ENCODE results near the gene WRAP73. TPM values are rescaled to one million over a fixed set of nuclear protein-coding genes. Genes with fewer than 3 reads are reported as not detected.

The WRAP73 gene
- polyA plus RNA-seq, 3 donors, result 16.4 to 19.5 (median 17.0) TPM

- no peak for DNase-seq (ENCODE audit: low read depth in 3 of 3, low spot score in 2 of 3)
Measured at GRCh38 chr1:3669421-3669821, 19.5 kb upstream of the WRAP73 start.

GRCh38 chr1:3668585-3669300 lies 18.8 kb upstream of the WRAP73 start:
- no peak for DNase-seq (ENCODE audit: low read depth in 3 of 3, low spot score in 2 of 3)

- DNase-seq (ENCODE audit: low read depth in 3 of 3, low spot score in 2 of 3), result no peak
Measured at GRCh38 chr1:3668148-3668547, 18.2 kb upstream of the WRAP73 start.

DNA sequence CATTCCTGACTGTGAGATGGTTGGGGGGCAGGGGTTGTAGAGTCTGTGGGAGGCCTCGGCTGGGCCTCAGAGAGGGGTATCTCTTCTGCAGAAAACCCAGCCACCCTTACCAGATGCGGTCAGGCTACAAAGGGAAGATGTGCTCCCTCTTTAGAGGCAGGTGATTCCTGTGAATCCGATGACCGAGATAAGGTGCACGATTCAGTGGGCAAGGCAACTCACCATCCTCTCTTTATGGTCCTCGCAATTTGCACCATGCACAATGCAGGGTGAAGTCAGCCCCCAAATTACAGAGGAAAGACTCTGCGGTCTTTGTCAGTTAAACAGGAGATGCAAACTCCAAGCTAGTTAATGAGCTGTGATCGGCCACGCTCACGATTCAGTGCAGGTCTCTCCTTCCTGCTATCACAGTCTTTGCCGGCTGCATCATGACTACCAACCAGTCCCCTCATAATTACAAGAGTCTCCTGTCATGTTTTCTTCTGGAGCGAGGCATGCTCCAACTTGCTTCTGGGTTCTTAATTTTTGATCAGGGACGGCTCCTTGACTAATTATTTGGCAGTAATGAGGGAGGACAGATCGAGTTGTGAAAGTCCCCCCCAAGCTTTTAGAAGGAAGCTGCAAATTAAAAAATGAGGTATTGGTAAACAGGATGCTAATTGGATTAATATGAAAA lies 14.9 kb upstream of the WRAP73 start:
- DNase-seq (ENCODE audit: low read depth in 3 of 3, low spot score in 2 of 3), result no peak

DNA sequence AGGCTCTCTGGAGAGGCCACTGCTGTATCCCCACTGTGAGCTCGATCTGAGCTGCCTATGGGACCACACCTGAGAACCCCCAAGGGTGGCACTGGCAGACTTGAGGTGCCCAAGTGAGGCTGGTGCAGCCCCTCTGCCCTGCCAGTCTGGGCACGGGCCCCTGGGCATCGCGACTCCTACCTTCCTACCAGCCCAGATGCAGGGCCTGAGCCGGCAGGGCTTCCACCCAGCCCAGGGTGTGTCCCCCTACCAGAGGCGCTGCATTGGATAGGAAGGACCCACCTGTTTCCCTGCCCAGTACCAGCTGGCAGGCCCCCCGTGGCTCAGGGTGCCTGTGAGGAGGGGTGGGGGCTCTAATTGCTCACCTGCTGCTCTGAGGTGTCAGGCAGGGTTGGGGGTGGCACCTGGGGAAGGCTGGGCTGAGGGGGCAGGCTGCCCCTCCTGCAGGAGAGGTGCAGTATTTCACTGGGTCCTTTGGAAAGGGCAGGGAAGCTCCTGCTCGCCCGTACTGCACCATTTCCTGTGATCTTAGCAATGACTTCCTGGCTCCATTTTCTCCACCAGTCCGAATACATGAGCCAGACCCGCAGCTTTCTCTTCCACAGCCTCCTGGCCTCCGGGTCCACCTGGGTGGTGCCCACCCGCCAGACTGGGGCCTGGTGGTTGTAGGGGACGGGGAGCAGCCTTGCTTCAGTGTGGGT lies 14.2 kb upstream of the WRAP73 start:
- no peak for DNase-seq (ENCODE audit: low read depth in 3 of 3, low spot score in 2 of 3)

DNA sequence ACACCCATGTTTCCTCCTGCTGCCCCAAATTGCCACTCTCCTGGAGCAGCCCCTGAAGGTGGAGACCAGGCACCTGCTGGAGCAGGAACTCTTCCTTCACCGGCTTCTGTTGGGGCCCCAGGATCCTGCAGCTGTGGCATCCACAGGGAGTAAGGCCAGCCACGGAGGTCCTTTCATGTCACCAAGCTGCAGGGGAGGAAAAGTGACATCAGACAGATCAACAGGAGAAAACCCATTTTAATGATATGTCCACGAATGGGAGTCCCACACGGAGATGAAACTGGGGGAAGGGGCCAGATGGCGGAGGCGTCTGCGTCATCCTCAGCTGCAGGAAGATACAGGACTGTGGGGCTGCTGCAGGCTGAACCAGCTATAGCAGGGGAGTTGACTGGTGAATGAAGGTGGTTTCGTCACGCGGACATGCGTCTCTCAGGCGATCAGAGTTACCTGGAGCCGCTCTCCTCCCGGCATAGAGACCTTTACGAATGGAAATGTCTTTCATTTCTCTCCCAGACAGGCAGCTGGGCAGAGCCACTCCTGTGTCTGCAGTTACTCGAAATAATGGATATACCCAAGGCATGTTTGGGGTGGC lies 12.3 kb upstream of the WRAP73 start:
- DNase-seq (ENCODE audit: low read depth in 3 of 3, low spot score in 2 of 3), result no peak

- DNase-seq (ENCODE audit: low read depth in 3 of 3, low spot score in 2 of 3), result no peak
Measured at GRCh38 chr1:3661631-3662030, 11.7 kb upstream of the WRAP73 start.

- DNase-seq (ENCODE audit: low read depth in 3 of 3, low spot score in 2 of 3), result no peak
Measured at GRCh38 chr1:3660704-3661103, 10.8 kb upstream of the WRAP73 start.

DNA sequence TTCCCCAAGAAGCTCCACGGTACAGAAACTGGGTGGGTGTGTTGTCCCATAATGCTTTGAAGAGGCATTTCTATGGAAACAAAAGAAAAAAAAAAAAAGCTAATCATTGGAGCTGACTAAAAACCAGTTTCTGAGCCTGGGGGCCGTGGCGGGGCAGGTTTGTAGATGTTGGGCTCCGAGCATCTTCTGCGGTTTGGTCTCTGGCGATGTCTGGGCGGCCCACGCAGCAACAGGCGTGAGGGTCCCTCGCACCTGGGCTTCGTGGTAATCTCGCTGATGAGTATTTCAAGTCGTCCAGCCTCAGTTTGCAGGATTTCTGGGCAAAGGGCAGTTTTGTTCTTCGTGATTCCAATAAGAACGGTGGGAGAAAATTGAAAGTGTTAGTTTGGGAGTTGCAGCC lies 9.2 kb upstream of the WRAP73 start:
- DNase-seq (ENCODE audit: low read depth in 3 of 3, low spot score in 2 of 3), result no peak

GRCh38 chr1:3658231-3658615 lies 8.3 kb upstream of the WRAP73 start:
- no peak for DNase-seq (ENCODE audit: low read depth in 3 of 3, low spot score in 2 of 3)

DNA sequence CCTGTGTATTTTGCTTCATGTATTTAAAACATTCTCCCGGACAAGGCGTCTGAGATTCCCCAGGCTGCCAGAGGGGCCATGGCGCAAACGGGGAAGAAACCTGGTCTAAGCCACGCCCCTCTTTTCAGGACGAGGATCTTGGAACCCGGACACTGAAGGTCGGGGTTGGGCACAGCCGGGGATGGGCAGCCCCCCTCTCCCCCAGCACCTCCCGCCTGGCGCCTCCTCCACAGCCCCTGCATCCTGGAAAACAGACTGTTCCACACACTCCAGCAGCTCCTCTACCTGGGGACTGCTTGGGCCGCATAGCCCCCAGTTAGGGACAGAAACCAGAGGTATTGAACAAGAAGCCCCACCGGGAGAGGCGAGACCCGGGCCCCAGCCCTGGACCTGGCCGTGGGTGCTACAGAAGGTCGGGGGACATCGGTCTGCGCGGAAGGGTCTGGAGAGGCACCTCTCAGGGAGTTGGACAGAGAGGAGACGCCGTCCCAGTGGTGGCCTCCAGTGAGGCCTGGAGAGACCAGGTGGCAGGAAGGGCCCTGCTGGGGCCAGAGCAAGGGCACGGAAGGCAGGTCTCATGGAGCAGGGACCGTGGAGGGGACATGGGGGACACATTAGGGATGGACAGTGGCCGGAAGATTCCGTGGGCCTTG lies 7.8 kb upstream of the WRAP73 start:
- DNase-seq (ENCODE audit: low read depth in 3 of 3, low spot score in 2 of 3), result no peak

- no peak for DNase-seq (ENCODE audit: low read depth in 3 of 3, low spot score in 2 of 3)
Measured at GRCh38 chr1:3657096-3657475, 7.2 kb upstream of the WRAP73 start.

DNA sequence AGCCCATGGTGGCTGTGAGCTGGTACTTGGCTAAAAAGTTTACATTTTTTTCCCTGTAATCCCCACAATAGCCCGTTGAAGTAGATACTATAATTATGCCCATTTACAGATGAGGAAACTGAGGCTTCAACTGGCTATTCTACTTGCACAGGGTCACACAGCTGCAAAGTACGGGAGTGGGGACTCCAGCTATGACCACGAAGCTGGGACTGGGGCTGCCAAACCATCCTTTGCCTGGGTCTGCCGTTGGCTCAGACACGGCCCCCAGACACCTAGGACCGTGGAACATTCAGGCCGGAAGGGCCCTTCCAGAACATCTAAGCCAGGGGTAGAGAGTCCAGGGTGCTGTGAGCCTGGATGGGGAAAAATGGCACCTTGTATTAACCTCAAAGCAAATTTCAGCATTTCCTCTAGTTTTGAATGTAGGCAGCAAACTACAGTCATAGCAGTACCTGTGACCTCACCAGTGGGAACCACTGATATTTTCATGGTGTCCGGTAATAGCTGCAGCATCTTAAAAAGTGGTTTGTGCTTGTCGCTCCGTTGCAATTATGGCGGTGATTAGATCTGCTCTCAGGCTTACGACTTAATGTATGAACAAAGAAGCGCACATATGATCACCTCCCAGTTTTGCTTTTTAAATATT lies 6.7 kb upstream of the WRAP73 start:
- DNase-seq (ENCODE audit: low read depth in 3 of 3, low spot score in 2 of 3), result no peak

DNA sequence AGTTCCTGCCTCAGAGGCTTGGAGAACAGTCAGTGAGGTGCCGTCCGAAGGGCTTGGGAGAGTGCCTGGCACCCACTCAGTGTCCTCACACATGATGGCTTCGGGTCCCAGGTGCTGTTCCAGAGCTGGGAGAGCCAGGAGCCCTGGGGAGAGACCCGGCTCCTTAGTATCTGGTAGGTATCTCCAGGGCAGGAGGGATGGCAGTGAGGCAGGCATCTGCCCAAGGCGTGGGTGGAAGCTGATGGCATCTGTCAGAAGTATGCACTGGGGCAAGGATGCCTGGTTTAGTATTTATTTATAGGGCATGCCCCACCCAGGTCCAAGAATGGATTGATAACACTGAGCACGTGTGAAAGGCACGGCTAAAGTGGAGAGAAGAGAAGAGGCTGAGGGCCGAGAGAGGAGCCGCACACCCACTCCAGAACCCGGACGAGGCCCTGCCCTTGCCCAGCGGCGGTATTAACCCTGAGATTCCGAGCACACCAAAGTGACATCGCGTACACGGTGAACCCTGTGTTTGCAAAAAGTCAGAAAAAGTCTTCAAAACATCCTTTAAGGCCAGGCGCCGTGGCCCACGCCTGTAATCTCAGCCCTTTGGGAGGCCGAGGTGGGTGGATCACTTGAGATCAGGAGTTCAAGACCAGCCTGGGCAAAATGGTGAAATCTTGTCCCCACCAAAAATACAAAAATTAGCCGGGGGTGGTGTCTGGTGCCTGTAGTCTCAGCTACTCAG lies 4.8 kb upstream of the WRAP73 start:
- no peak for DNase-seq (ENCODE audit: low read depth in 3 of 3, low spot score in 2 of 3)

- DNase-seq (ENCODE audit: low read depth in 3 of 3, low spot score in 2 of 3), result no peak
Measured at GRCh38 chr1:3653286-3653618, 3.3 kb upstream of the WRAP73 start.

DNA sequence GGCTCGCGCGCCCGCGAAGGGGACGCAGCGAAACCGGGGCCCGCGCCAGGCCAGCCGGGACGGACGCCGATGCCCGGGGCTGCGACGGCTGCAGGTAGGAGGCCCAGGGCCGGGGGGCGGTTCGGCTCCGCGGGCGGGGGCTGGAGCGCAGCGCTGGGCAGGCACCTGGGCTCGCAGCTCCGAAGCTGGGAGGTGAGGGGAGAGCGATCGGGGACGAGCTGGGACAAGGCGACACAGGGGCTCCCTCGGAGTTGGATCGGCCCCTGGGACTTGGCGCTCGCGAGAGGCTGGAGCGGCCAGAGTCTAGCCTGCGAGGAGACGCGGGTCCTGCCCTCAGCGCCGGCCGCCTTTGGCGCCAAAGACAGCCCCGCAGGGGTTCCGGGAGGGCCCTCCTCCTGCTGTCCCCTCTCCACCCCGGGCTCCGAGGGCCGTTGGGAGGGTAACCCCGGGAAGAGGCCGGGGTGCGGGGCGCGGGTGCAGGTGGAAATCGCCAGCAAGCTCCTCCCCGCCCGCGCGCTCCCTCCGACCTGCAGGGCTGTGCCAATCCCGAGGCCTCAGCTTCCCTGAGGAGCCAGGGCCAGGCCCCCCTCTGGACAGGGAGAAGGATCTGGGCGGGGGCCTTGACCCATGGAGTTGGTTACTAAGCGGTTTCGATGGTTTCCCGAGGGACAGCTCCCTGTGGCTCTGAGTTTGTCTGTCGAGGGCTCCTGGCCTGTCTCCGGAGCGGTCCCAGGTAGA lies 2.8 kb upstream of the WRAP73 start:
- DNase-seq (ENCODE audit: low read depth in 3 of 3, low spot score in 2 of 3), result no peak

GRCh38 chr1:3651930-3652547 lies 2.1 kb upstream of the WRAP73 start, which contains the start of gene TP73:
Gene TP73 (plus strand): TSS chr1:3652516. CDS start chr1:3682366, 29,850 bp downstream.
- DNase-seq (ENCODE audit: low read depth in 3 of 3, low spot score in 2 of 3), result no peak

DNA sequence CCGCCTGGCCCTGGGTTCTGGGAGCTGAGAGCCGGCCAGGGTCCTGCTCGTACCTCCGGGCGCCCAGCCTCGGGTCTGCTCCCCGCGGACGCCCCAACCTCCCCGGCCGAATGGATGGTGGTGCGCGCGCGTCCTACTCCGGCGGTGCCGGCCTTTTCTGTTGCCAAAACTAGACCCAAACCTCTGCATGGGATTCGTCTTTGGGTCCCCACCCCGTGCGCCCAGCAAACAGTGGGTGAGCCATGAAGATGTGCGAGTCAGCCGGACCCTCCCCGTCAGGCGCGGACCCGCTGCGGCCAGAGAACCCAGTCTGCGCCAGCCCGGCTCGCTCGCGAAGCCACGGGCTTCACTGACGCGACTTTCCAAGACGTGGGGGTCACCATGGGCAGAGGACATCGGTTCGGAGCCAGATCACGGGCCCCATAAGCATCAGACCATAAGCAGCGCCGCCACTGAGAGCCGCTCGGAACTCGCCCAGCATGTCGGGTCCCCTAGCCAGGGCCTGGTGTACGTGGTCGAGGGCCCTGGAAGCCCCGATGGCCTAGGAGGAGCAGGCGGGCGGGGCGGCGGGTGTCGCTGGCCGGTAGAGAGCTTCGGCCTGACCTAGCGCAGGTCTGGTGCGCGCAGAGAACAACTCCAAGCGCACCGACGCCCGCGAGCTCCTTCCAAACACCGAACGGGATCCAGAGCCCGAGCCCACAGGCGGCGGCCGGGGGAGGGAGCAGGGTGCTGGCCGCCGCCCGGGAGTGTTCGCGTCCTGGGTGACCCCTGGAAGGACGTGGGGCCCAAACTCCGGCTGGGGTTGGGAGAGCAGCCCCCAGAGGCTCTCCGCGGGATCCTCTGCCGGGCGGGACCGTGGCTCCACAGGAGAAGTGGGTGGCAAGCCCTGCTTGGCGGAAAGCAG lies 1.4 kb upstream of the WRAP73 start:
- no peak for DNase-seq (ENCODE audit: low read depth in 3 of 3, low spot score in 2 of 3)
